ENCODE measurements around the gene SERINC4.
"Not testable (repeated sequence)": the region's sequence is repeated elsewhere in the genome, so short reads cannot be mapped to it uniquely, and the experiment has no call there.

Gene SERINC4

GRCh38 chr15:43749690-43750345 lies 50.2 kb downstream of the SERINC4 start:
- no peak for DNase-seq (ENCODE audit: low read depth in 2 of 2)

- DNase-seq (ENCODE audit: low read depth in 2 of 2): no peak
Observed at GRCh38 chr15:43748376-43748775, 51.6 kb downstream of the SERINC4 start.

GRCh38 chr15:43746903-43747309 lies 53.1 kb downstream of the SERINC4 start:
- not testable (repeated sequence) for DNase-seq (ENCODE audit: low read depth in 2 of 2)

- DNase-seq (ENCODE audit: low read depth in 2 of 2): peak; percentile 74 to 75
Observed at GRCh38 chr15:43746245-43746902, 53.6 kb downstream of the SERINC4 start, which contains the start of gene PDIA3. Gene PDIA3, plus strand, starts transcription at chr15:43746438. Its CDS starts 102 bp downstream, at chr15:43746540.

Data from fibroblast of skin of left quadriceps (primary cell).